DOHH2 (cell line): ENCODE results near the gene SNRPE.

Experiments used
- CTCF ChIP-seq: fragments of 200-600 bp; sonication (generic); IDR thresholded peaks from one replicate; pipeline ENCODE4 v1.5.1; 2014; ENCODE audit warnings: antibody characterized with exemption, mild to moderate bottlenecking, low read depth, low read length; ENCODE audit not compliant: poor library complexity, severe bottlenecking
- EZH2phosphoT487 ChIP-seq: fragments of 200-600 bp; sonication (generic); IDR thresholded peaks from 2 replicates; pipeline ENCODE4 v1.6.1; 2017; ENCODE audit warnings: borderline replicate concordance, mild to moderate bottlenecking, antibody characterized with exemption, low read length, moderate library complexity, mixed read lengths

GRCh38 chr1:203842559-203842876 is 18.9 kb upstream of the SNRPE start:
- TF ChIP-seq CTCF (no peak), EZH2phosphoT487 (no peak)
